Urothelium cell line (cell line): ENCODE data around the gene CDK15.
"Not testable (repeated sequence)": the region's sequence is repeated elsewhere in the genome, so short reads cannot be mapped to it uniquely, and the experiment has no call there.

Experiments
- DNase-seq: peaks from one replicate; pipeline ENCODE4 v3.0.0; 2011; ENCODE audit warnings: low spot score, mixed read lengths
- FAIRE-seq: peaks from 2 replicates; lab custom pipeline; 2011; peaks lifted over from hg19 to GRCh38; lab: Jason Lieb, UNC

Gene CDK15

GRCh38 chr2:201806442-201807170, at the start of gene CDK15:
TSS of gene CDK15 (plus strand) at chr2:201806537. CDS start at chr2:201806665, 128 bp downstream.
- FAIRE-seq = no peak
- peak; percentile 37 for DNase-seq

GRCh38 chr2:201758234-201758633, 48.1 kb upstream of the CDK15 start:
- FAIRE-seq (no peak), DNase-seq (no peak)

- FAIRE-seq = no peak
- DNase-seq = no peak
These were observed 47.5 kb upstream of the CDK15 start for GRCh38 chr2:201758873-201759272.

- DNase-seq (no peak), FAIRE-seq (no peak)
These were observed 46.8 kb upstream of the CDK15 start for GRCh38 chr2:201759567-201759966.

GRCh38 chr2:201761101-201761500, 45.2 kb upstream of the CDK15 start:
- DNase-seq = no peak
- no peak for FAIRE-seq

GRCh38 chr2:201764469-201764868, 41.9 kb upstream of the CDK15 start:
- FAIRE-seq = not testable (repeated sequence)

GRCh38 chr2:201765799-201766198, 40.5 kb upstream of the CDK15 start:
- FAIRE-seq (no peak), DNase-seq (no peak)

More at GRCh38 chr2:201764469-201764868, 41.9 kb upstream of the CDK15 start:
- DNase-seq = not testable (repeated sequence)

GRCh38 chr2:201768918-201769317, 37.4 kb upstream of the CDK15 start:
- FAIRE-seq (no peak), DNase-seq (no peak)

GRCh38 chr2:201769666-201770373, 36.5 kb upstream of the CDK15 start:
- no peak for FAIRE-seq
- no peak for DNase-seq

- FAIRE-seq = no peak
- no peak for DNase-seq
These were observed 32.3 kb upstream of the CDK15 start for GRCh38 chr2:201773990-201774389.

- DNase-seq (no peak), FAIRE-seq (no peak)
These were observed 31.8 kb upstream of the CDK15 start for GRCh38 chr2:201774546-201774945.

GRCh38 chr2:201775326-201775725, 31.0 kb upstream of the CDK15 start:
- no peak for FAIRE-seq

GRCh38 chr2:201777043-201777442, 29.3 kb upstream of the CDK15 start:
- no peak for DNase-seq
- no peak for FAIRE-seq

More at GRCh38 chr2:201775326-201775725, 31.0 kb upstream of the CDK15 start:
- DNase-seq = no peak

GRCh38 chr2:201777869-201778268, 28.5 kb upstream of the CDK15 start:
- no peak for FAIRE-seq
- DNase-seq = no peak

GRCh38 chr2:201779901-201780673, 26.2 kb upstream of the CDK15 start:
- DNase-seq = no peak
- no peak for FAIRE-seq

- FAIRE-seq (peak; percentile 86), DNase-seq (peak; percentile 95)
These were observed 25.5 kb upstream of the CDK15 start, which contains the start of gene ALS2 for GRCh38 chr2:201780674-201781493. TSS of gene ALS2 (minus strand) at chr2:201780933. CDS start at chr2:201768885, 12,048 bp downstream.

- DNase-seq (peak; percentile 6), FAIRE-seq (no peak)
These were observed 24.7 kb upstream of the CDK15 start for GRCh38 chr2:201781557-201782051.

GRCh38 chr2:201784563-201784962, 21.8 kb upstream of the CDK15 start:
- DNase-seq = no peak
- no peak for FAIRE-seq

GRCh38 chr2:201785135-201785534, 21.2 kb upstream of the CDK15 start:
- FAIRE-seq (no peak), DNase-seq (no peak)

GRCh38 chr2:201786471-201786870, 19.9 kb upstream of the CDK15 start:
- DNase-seq = no peak

More at GRCh38 chr2:201786471-201786870, 19.9 kb upstream of the CDK15 start:
- FAIRE-seq = no peak
